PC-3 (cell line): Measurements from ENCODE around the gene CAMTA1. TPM values are rescaled to one million over a fixed set of nuclear protein-coding genes. Genes with fewer than 3 reads are reported as not detected.

Experiments used
- ATAC-seq: fragments of 200-7000 bp; cut with Tn5 transposase; 2 replicates; pipeline ENCODE4 v1.9.1; 2020; ENCODE audit warnings: mild to moderate bottlenecking, moderate library complexity
- BruUV-seq: library from RNA; stranded (reverse); fragments of 400-500 nt; replicated peaks from 2 replicates; lab custom pipeline; 2021; lab: Mats Ljungman, UMichigan
- CTCF ChIA-PET: fragments of 300-600 bp; sonication (Branson Sonifier 250); formaldehyde crosslinking; loops from one replicate; lab custom pipeline; 2022; ENCODE audit warnings: antibody characterized with exemption; lab: Charles Lee
- POLR2A ChIA-PET: fragments of 300-600 bp; sonication (Branson Sonifier 250); formaldehyde crosslinking; loops from one replicate; lab custom pipeline; 2022; ENCODE audit warnings: antibody characterized with exemption; ENCODE audit not compliant: unreplicated experiment; lab: Charles Lee
- DNase-seq: peaks from one replicate; pipeline ENCODE4 v3.0.0-alpha.2; 2015
- H2AFZ ChIP-seq: fragments of 300-600 bp; sonication (generic); 2 replicates; pipeline ENCODE4 v1.6.0; 2016; ENCODE audit warnings: antibody characterized with exemption, low read length
- H3F3A ChIP-seq: fragments of 300-600 bp; sonication (generic); one replicate; pipeline ENCODE4 v1.6.0; 2017; ENCODE audit warnings: antibody characterized with exemption, low read length, control low read depth, mild to moderate bottlenecking; ENCODE audit not compliant: unreplicated experiment
- H3K27ac ChIP-seq: fragments of 300-600 bp; sonication (generic); 2 replicates; pipeline ENCODE4 v1.5.1; 2016; ENCODE audit warnings: mild to moderate bottlenecking, low read length
- H3K27me3 ChIP-seq: fragments of 300-600 bp; sonication (generic); 2 replicates; pipeline ENCODE4 v1.6.1; 2016; ENCODE audit warnings: low read length, mixed read lengths
- H3K36me3 ChIP-seq: fragments of 300-600 bp; sonication (generic); 2 replicates; pipeline ENCODE4 v1.6.1; 2016; ENCODE audit warnings: low read depth, mixed run types, low read length, mixed read lengths
- H3K4me1 ChIP-seq: fragments of 300-600 bp; sonication (generic); 2 replicates; pipeline ENCODE4 v1.5.1; 2016; ENCODE audit warnings: low read length; ENCODE audit not compliant: insufficient read depth
- H3K4me2 ChIP-seq: fragments of 300-600 bp; sonication (generic); 2 replicates; pipeline ENCODE4 v1.6.0; 2016; ENCODE audit warnings: low read length
- H3K4me3 ChIP-seq: fragments of 300-600 bp; sonication (generic); 2 replicates; pipeline ENCODE4 v1.5.1; 2016; ENCODE audit warnings: mild to moderate bottlenecking, low read length, mixed read lengths
- H3K79me2 ChIP-seq: fragments of 300-600 bp; sonication (generic); 2 replicates; pipeline ENCODE4 v1.6.1; 2017; ENCODE audit warnings: low read length, mixed read lengths
- H3K9ac ChIP-seq: fragments of 300-600 bp; sonication (generic); 2 replicates; pipeline ENCODE4 v1.6.0; 2016; ENCODE audit warnings: mild to moderate bottlenecking, low read length
- H3K9me2 ChIP-seq: fragments of 300-600 bp; sonication (generic); replicated peaks from 2 replicates; pipeline ENCODE4 v1.6.1; 2016; ENCODE audit warnings: mixed run types, low read length, mixed read lengths
- H3K9me3 ChIP-seq: fragments of 300-600 bp; sonication (generic); 2 replicates; pipeline ENCODE4 v1.6.1; 2016; ENCODE audit warnings: low read length, mixed read lengths
- H4K20me1 ChIP-seq: fragments of 300-600 bp; sonication (generic); 2 replicates; pipeline ENCODE4 v1.6.1; 2016; ENCODE audit warnings: low read length, mixed read lengths
- EZH2 ChIP-seq: fragments of 300-600 bp; sonication (generic); IDR thresholded peaks from one replicate; pipeline ENCODE4 v1.6.1; 2017; ENCODE audit warnings: antibody characterized with exemption, mild to moderate bottlenecking, low read length; ENCODE audit not compliant: unreplicated experiment
- EZH2phosphoT487 ChIP-seq: fragments of 300-600 bp; sonication (generic); IDR thresholded peaks from 2 replicates; pipeline ENCODE4 v1.6.1; 2018; ENCODE audit warnings: mild to moderate bottlenecking, antibody characterized with exemption, low read length, borderline replicate concordance
- intact Hi-C: fragments of 100-400 bp; cut with micrococcal nuclease; formaldehyde crosslinking; loops from 2 replicates; pipeline ENCODE4 v1.9.0; 2023
- total RNA-seq: library from RNA; depleted of rRNA; stranded (reverse); fragments of >200 nt; gene quantifications from 2 replicates; pipeline ENCODE4 v1.2.3, GENCODE V29; 2014
- TF ChIP-seq, protein P1 (sequence below): fragments of 300-600 bp; sonication (generic); conservative IDR thresholded peaks from 2 replicates; pipeline ENCODE4 v1.5.1; 2017; ENCODE audit warnings: antibody characterized with exemption, low read depth, mild to moderate bottlenecking, low read length

The CAMTA1 gene
- total RNA-seq, 1 experiment from 2014 or later: 40.8 TPM

DNA sequence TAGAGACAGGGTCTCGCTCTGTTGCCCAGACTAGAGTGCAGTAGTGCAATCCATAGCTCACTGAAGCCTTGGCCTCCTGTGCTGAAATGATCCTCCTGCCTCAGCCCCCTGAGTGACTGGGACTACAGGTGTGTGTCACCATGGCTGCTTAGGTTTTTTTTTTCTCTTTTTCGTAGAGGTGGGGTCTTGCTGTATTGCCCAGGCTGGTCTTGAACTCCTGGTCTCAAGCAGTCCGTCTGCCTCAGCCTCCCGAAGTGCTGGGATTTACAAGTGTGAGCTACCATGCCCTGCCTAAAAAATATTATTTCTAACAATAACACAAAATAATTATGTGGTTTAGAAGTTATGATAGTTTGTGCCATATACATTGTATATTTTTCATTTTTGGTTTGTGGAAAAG is 9.9 kb downstream of the CAMTA1 start:
- H2AFZ ChIP-seq: no peak overlapping the region
- no peaks in the 10 kb centered on the region for H3K4me1 ChIP-seq
- TF ChIP-seq EZH2 (no peak), EZH2phosphoT487 (no peak)
- TF ChIP-seq, protein P1, sequence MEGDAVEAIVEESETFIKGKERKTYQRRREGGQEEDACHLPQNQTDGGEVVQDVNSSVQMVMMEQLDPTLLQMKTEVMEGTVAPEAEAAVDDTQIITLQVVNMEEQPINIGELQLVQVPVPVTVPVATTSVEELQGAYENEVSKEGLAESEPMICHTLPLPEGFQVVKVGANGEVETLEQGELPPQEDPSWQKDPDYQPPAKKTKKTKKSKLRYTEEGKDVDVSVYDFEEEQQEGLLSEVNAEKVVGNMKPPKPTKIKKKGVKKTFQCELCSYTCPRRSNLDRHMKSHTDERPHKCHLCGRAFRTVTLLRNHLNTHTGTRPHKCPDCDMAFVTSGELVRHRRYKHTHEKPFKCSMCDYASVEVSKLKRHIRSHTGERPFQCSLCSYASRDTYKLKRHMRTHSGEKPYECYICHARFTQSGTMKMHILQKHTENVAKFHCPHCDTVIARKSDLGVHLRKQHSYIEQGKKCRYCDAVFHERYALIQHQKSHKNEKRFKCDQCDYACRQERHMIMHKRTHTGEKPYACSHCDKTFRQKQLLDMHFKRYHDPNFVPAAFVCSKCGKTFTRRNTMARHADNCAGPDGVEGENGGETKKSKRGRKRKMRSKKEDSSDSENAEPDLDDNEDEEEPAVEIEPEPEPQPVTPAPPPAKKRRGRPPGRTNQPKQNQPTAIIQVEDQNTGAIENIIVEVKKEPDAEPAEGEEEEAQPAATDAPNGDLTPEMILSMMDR: no peak
- DNase-seq (no peak), ATAC-seq (no peak)
- H3K9me2 ChIP-seq: no peaks in the 10 kb centered on the region
- ChIA-PET POLR2A (no interaction called here), CTCF (no interaction called here)
- H3K36me3 ChIP-seq: 0 out of 2 replicates have a peak, but pooled peaks cover 7% of the 10 kb centered on the region
- no peak overlapping the region for H3K4me3 ChIP-seq
- intact Hi-C loops: no loop called here
- H3K27ac ChIP-seq: no peak overlapping the region
- H3K27me3 ChIP-seq: no peaks in the 10 kb centered on the region
- no peaks in the 10 kb centered on the region for H3F3A ChIP-seq
- BruUV-seq: no TSS peak
- no peaks in the 10 kb centered on the region for H3K9me3 ChIP-seq
- H4K20me1 ChIP-seq: 0 out of 2 replicates have a peak, but pooled peaks cover 3% of the 10 kb centered on the region
- peaks cover 45% of the 10 kb centered on the region for H3K79me2 ChIP-seq
- H3K9ac ChIP-seq: no peak overlapping the region
- no peak overlapping the region for H3K4me2 ChIP-seq

DNA sequence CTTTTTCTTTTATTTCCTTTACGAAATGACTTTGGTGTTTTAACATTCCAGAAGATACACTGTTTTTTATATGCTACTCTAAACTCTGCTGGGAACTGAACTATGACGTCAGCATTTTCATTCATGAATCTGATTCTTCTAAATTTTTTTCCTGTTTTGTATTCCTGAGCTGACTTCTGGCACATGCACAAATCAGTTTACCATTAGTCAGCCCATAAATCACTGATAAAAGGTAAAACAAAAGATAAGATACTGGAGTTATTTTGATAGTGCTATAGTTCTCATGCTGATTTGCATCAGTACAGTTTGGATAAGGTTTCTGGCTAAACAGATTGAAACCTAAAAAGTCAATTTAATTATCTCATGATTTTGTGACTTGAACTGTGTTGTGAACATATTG is 10.4 kb downstream of the CAMTA1 start:
- Histone ChIP-seq H3F3A (no peaks in the 10 kb centered on the region), H3K9me3 (no peaks in the 10 kb centered on the region), H3K9me2 (no peaks in the 10 kb centered on the region), H3K4me1 (no peaks in the 10 kb centered on the region), H3K4me2 (no peak overlapping the region), H3K36me3 (0 out of 2 replicates have a peak, but pooled peaks cover 7% of the 10 kb centered on the region), H3K9ac (no peak overlapping the region), H3K27ac (no peak overlapping the region), H3K27me3 (no peaks in the 10 kb centered on the region), H3K4me3 (no peak overlapping the region), H2AFZ (no peak overlapping the region), H3K79me2 (peaks cover 44% of the 10 kb centered on the region), H4K20me1 (0 out of 2 replicates have a peak, but pooled peaks cover 3% of the 10 kb centered on the region)
- ATAC-seq (no peak), DNase-seq (no peak)
- ChIA-PET POLR2A (no interaction called here), CTCF (no interaction called here)
- no TSS peak for BruUV-seq
- intact Hi-C loops: no loop called here
- TF ChIP-seq, protein P1: no peak
- TF ChIP-seq EZH2phosphoT487 (no peak), EZH2 (no peak)

DNA sequence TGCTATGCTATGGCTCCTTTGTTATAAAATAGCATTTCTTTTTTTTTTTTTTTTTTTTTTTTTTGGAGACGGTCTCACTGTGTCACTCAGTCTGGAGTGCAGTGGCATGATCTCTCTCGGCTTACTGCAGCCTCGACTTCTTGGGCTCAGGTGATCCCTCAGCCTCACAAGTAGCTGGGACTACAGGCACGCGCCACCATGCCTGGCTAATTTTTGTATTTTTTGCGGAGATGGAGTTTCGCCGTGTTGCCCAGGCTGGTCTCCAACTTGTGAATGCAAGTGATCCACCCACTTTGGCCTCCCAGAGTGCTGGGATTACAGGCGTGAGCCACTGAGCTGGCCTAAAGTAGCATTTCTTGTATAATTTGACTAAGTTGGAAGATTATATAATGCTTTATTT is 10.8 kb downstream of the CAMTA1 start:
- H3K27ac ChIP-seq: no peak overlapping the region
- H3K9me2 ChIP-seq: no peaks in the 10 kb centered on the region
- H4K20me1 ChIP-seq: 0 out of 2 replicates have a peak, but pooled peaks cover 3% of the 10 kb centered on the region
- 0 out of 2 replicates have a peak, but pooled peaks cover 7% of the 10 kb centered on the region for H3K36me3 ChIP-seq
- TF ChIP-seq, protein P1: no peak
- TF ChIP-seq EZH2phosphoT487 (no peak), EZH2 (no peak)
- no peaks in the 10 kb centered on the region for H3F3A ChIP-seq
- peaks cover 43% of the 10 kb centered on the region for H3K79me2 ChIP-seq
- no peaks in the 10 kb centered on the region for H3K27me3 ChIP-seq
- no peak for ATAC-seq
- H3K4me1 ChIP-seq: no peaks in the 10 kb centered on the region
- intact Hi-C loops: no loop called here
- BruUV-seq: no TSS peak
- CTCF ChIA-PET: no interaction called here
- POLR2A ChIA-PET: no interaction called here
- no peak overlapping the region for H3K4me3 ChIP-seq
- no peaks in the 10 kb centered on the region for H3K9me3 ChIP-seq
- no peak overlapping the region for H2AFZ ChIP-seq
- no peak for DNase-seq
- no peak overlapping the region for H3K4me2 ChIP-seq
- no peak overlapping the region for H3K9ac ChIP-seq
